K562 (cell line): ENCODE measurements around the gene HMBS. TPM values are rescaled to one million over a fixed set of nuclear protein-coding genes. Genes with fewer than 3 reads are reported as not detected.
A peak's percentile ranks its signal among the peaks of the same experiment; 100 is the strongest.

Source experiments
- BRCA1 ChIP-seq, 2 experiments: fragments of 450-650 bp in 1 of 2; sonication (generic) in 1 of 2; formaldehyde crosslinking in 1 of 2; IDR thresholded peaks; 2 replicates each; pipeline versions ENCODE4 v1.5.0 to v1.6.1; 2017 to 2020; ENCODE audit warnings: mild to moderate bottlenecking in 1 of 2, missing genetic modification reagents in 1 of 2
- CAMTA2 ChIP-seq: fragments of 250-450 bp; sonication (Bioruptor Pico); conservative IDR thresholded peaks from 2 replicates; pipeline ENCODE4 v1.5.1; 2022
- CBX5 ChIP-seq: IDR thresholded peaks from 2 replicates; pipeline ENCODE4 v1.6.1; 2014; ENCODE audit warnings: low read depth, borderline replicate concordance
- DACH1 ChIP-seq: fragments of 450-650 bp; IDR thresholded peaks from 2 replicates; pipeline ENCODE4 v1.6.1; 2018; ENCODE audit not compliant: partially characterized antibody
- GATA2 ChIP-seq: sonication (generic); formaldehyde crosslinking; IDR thresholded peaks from 2 replicates; pipeline ENCODE4 v1.4.0; 2020; ENCODE audit warnings: mild to moderate bottlenecking, missing genetic modification reagents
- GATAD2A ChIP-seq: fragments of 450-650 bp; IDR thresholded peaks from 2 replicates; pipeline ENCODE4 v1.6.1; 2017
- GTF2E2 ChIP-seq: fragments of 200-800 bp; sonication (Bioruptor generic); IDR thresholded peaks from 2 replicates; pipeline ENCODE4 v1.6.1; 2016; ENCODE audit warnings: missing genetic modification characterization, missing compliant biosample characterization
- JUN ChIP-seq, 2 experiments: sonication (generic) in 1 of 2; formaldehyde crosslinking in 1 of 2; IDR thresholded peaks; 2 replicates each; pipeline versions ENCODE4 v1.6.1 to v1.8.0; 2012 to 2022; ENCODE audit warnings: borderline replicate concordance in 2 of 2, mild to moderate bottlenecking in 2 of 2, improper control_type of control experiment in 1 of 2, low read depth in 1 of 2, low read length in 1 of 2, missing genetic modification reagents in 1 of 2
- KAT2B ChIP-seq: IDR thresholded peaks from one replicate; pipeline ENCODE4 v1.6.1; 2012; ENCODE audit warnings: low read depth, mild to moderate bottlenecking, control low read depth, inconsistent platforms, low read length, moderate library complexity
- KAT7 ChIP-seq: sonication (generic); formaldehyde crosslinking; IDR thresholded peaks from 2 replicates; pipeline ENCODE4 v1.8.0; 2022; ENCODE audit warnings: missing genetic modification reagents, mild to moderate bottlenecking, borderline replicate concordance
- KLF10 ChIP-seq: fragments of 250-450 bp; sonication (Bioruptor Pico); IDR thresholded peaks from 2 replicates; pipeline ENCODE4 v1.6.1; 2021; ENCODE audit warnings: matching md5 sums
- KLF6 ChIP-seq: fragments of 250-450 bp; sonication (Bioruptor Pico); IDR thresholded peaks from 2 replicates; pipeline ENCODE4 v1.4.0; 2020; ENCODE audit warnings: mild to moderate bottlenecking, moderate library complexity, borderline replicate concordance
- MXI1 ChIP-seq: IDR thresholded peaks from 2 replicates; pipeline ENCODE4 v1.6.1; 2011; ENCODE audit warnings: low read depth, mild to moderate bottlenecking, improper control_type of control experiment, low read length
- MYC ChIP-seq, 2 experiments: fragments of 250-450 bp in 1 of 2; sonication (Bioruptor Pico) in 1 of 2; IDR thresholded peaks; 2 replicates each; pipeline versions ENCODE4 v1.5.1 to v1.6.1; 2012 to 2021; ENCODE audit warnings: low read depth in 2 of 2, borderline replicate concordance in 1 of 2, improper control_type of control experiment in 1 of 2, low read length in 1 of 2, mild to moderate bottlenecking in 1 of 2, moderate library complexity in 1 of 2
- POLR2A ChIP-seq: fragments of 450-650 bp; conservative IDR thresholded peaks from 2 replicates; pipeline ENCODE4 v1.6.1; 2016
- TAF9B ChIP-seq: fragments of 450-650 bp; IDR thresholded peaks from 2 replicates; pipeline ENCODE4 v1.6.1; 2018; ENCODE audit warnings: mild to moderate bottlenecking; ENCODE audit not compliant: partially characterized antibody
- ZNF263 ChIP-seq: sonication (generic); formaldehyde crosslinking; IDR thresholded peaks from 2 replicates; pipeline ENCODE4 v1.8.0; 2022; ENCODE audit warnings: mild to moderate bottlenecking, missing genetic modification reagents, borderline replicate concordance
- ZNF561 ChIP-seq: fragments of 450-650 bp; formaldehyde crosslinking; conservative IDR thresholded peaks from 2 replicates; pipeline ENCODE4 v1.4.0; 2020; ENCODE audit warnings: mild to moderate bottlenecking, moderate library complexity
- ZNF57 ChIP-seq: fragments of 450-650 bp; formaldehyde crosslinking; IDR thresholded peaks from 2 replicates; pipeline ENCODE4 v1.4.0; 2020; ENCODE audit warnings: mild to moderate bottlenecking, moderate library complexity
- ZNF696 ChIP-seq: fragments of 250-450 bp; sonication (Bioruptor Pico); conservative IDR thresholded peaks from 2 replicates; pipeline ENCODE4 v1.4.0; 2020; ENCODE audit warnings: mild to moderate bottlenecking, moderate library complexity
- ZNF778 ChIP-seq: fragments of 450-650 bp; formaldehyde crosslinking; IDR thresholded peaks from 2 replicates; pipeline ENCODE4 v1.4.0; 2020; ENCODE audit warnings: mild to moderate bottlenecking, moderate library complexity
- polyA plus RNA-seq, 8 experiments: library from polyadenylated mRNA; depleted of rRNA in 4 of 8; stranded (reverse) in 5 of 8; unstranded in 3 of 8; fragments of >200 nt; fragmentation: Nextera tagmentation in 2 of 8; fragmentation: Illumina TruSeq in 1 of 8; extraction: Ambion mirVana in 2 of 8; extraction: Trizol in 1 of 8; gene quantifications; 2 replicates each; pipeline versions ENCODE4 v1.2.1 to v1.2.3, GENCODE V29; 2011 to 2014; ENCODE audit warnings: inconsistent platforms in 1 of 8, missing spikeins in 1 of 8
- total RNA-seq, 7 experiments: library from RNA; depleted of rRNA in 6 of 7; stranded (reverse); fragments of >200 nt in 6 of 7; fragmentation: Illumina TruSeq in 2 of 7; extraction: Trizol in 2 of 7; gene quantifications; 2 replicates each; pipeline versions ENCODE4 v1.2.1 to v1.2.3, GENCODE V29; 2011 to 2021; ENCODE audit warnings: low replicate concordance in 1 of 7
- TF ChIP-seq, protein P1 (sequence below): fragments of 200-800 bp; sonication (Bioruptor generic); IDR thresholded peaks from 2 replicates; pipeline ENCODE4 v1.6.1; 2017; ENCODE audit warnings: missing genetic modification characterization, missing compliant biosample characterization
- TF ChIP-seq, protein P2 (sequence below): fragments of 250-450 bp; sonication (Bioruptor Pico); IDR thresholded peaks from 2 replicates; pipeline ENCODE4 v1.4.0; 2020; ENCODE audit warnings: mild to moderate bottlenecking, moderate library complexity

The HMBS gene
- total and polyA plus RNA-seq, 9 of the 15 experiments (the other 6 are each of a cell fraction or from before 2014, with no cell fraction given): 56.9 to 385 (median 286) TPM

DNA sequence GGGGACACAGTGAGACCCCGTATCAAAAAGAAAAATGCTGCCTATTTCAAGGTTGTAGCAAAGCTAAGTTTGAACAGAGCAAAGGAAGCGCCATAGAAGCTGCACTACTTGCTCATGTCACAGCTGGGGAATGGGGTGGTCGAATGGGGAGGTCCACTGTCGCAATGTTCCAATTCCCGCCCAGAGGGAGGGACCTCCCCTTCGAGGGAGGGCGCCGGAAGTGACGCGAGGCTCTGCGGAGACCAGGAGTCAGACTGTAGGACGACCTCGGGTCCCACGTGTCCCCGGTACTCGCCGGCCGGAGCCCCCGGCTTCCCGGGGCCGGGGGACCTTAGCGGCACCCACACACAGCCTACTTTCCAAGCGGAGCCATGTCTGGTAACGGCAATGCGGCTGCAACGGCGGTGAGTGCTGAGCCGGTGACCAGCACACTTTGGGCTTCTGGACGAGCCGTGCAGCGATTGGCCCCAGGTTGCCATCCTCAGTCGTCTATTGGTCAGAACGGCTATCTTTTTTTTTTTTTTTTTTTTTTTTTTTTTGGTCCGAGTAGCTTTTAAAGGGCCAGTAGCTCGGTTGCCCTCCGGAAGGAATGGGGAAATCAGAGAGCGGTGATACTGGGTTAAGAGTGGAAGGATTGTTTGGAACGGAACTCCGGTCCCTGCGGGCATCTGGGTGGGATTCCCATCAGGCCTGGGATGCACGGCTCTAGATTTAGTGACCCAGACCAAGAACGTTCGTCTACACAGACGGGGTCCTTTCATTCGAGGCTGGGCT, at the start of gene HMBS (continued):
- TF ChIP-seq, protein P1, sequence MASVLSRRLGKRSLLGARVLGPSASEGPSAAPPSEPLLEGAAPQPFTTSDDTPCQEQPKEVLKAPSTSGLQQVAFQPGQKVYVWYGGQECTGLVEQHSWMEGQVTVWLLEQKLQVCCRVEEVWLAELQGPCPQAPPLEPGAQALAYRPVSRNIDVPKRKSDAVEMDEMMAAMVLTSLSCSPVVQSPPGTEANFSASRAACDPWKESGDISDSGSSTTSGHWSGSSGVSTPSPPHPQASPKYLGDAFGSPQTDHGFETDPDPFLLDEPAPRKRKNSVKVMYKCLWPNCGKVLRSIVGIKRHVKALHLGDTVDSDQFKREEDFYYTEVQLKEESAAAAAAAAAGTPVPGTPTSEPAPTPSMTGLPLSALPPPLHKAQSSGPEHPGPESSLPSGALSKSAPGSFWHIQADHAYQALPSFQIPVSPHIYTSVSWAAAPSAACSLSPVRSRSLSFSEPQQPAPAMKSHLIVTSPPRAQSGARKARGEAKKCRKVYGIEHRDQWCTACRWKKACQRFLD (CRISPR knock-in tag): 0 out of 2 replicates have a peak, but pooled peaks have one; percentile 52
- TF ChIP-seq BRCA1 (IDR thresholded peaks at IDR 0.05): no peak
- TF ChIP-seq BRCA1 (CRISPR knock-in tag; IDR thresholded peaks at IDR 0.05): no peak
- TF ChIP-seq POLR2A: peak; percentile 92
- no peak for TF ChIP-seq ZNF778 (CRISPR knock-in tag)
- TF ChIP-seq CBX5: no peak
- TF ChIP-seq KAT7 (CRISPR knock-in tag): peak; percentile 46; the same call in 1 of the 2 replicates
- TF ChIP-seq ZNF57: no peak
- peak; percentile 89 for TF ChIP-seq DACH1
- TF ChIP-seq GATAD2A: no peak
- TF ChIP-seq KLF10 (CRISPR knock-in tag): no peak
- TF ChIP-seq CAMTA2 (CRISPR knock-in tag): no peak
- peak; percentile 30; the same call in 1 of the 2 replicates for TF ChIP-seq JUN (IDR thresholded peaks at IDR 0.05; ENCODE audit: borderline replicate concordance, low read depth, low read length)
- TF ChIP-seq JUN (CRISPR knock-in tag; IDR thresholded peaks at IDR 0.05; ENCODE audit: borderline replicate concordance): no peak
- TF ChIP-seq MXI1: peak; percentile 26; the same call in 1 of the 2 replicates
- TF ChIP-seq GTF2E2: 0 out of 2 replicates have a peak, but pooled peaks have one; percentile 23
- TF ChIP-seq KAT2B: no peak
- peak; percentile 45; the same call in 1 of the 2 replicates for TF ChIP-seq ZNF263 (CRISPR knock-in tag)
- TF ChIP-seq GATA2 (CRISPR knock-in tag): no peak
- TF ChIP-seq MYC (IDR thresholded peaks at IDR 0.05; ENCODE audit: low read depth, low read length): peak; percentile 95
- TF ChIP-seq MYC (CRISPR knock-in tag; IDR thresholded peaks at IDR 0.05; ENCODE audit: borderline replicate concordance, low read depth): peak; percentile 59
- peak; percentile 63 for TF ChIP-seq TAF9B
- TF ChIP-seq ZNF696 (CRISPR knock-in tag): no peak
- TF ChIP-seq, protein P2, sequence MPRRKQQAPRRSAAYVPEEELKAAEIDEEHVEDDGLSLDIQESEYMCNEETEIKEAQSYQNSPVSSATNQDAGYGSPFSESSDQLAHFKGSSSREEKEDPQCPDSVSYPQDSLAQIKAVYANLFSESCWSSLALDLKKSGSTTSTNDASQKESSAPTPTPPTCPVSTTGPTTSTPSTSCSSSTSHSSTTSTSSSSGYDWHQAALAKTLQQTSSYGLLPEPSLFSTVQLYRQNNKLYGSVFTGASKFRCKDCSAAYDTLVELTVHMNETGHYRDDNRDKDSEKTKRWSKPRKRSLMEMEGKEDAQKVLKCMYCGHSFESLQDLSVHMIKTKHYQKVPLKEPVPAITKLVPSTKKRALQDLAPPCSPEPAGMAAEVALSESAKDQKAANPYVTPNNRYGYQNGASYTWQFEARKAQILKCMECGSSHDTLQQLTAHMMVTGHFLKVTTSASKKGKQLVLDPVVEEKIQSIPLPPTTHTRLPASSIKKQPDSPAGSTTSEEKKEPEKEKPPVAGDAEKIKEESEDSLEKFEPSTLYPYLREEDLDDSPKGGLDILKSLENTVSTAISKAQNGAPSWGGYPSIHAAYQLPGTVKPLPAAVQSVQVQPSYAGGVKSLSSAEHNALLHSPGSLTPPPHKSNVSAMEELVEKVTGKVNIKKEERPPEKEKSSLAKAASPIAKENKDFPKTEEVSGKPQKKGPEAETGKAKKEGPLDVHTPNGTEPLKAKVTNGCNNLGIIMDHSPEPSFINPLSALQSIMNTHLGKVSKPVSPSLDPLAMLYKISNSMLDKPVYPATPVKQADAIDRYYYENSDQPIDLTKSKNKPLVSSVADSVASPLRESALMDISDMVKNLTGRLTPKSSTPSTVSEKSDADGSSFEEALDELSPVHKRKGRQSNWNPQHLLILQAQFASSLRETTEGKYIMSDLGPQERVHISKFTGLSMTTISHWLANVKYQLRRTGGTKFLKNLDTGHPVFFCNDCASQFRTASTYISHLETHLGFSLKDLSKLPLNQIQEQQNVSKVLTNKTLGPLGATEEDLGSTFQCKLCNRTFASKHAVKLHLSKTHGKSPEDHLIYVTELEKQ: no peak
- TF ChIP-seq KLF6 (CRISPR knock-in tag): peak; percentile 48; the same call in 1 of the 2 replicates
- no peak for TF ChIP-seq ZNF561 (CRISPR knock-in tag)
